ENCODE data around the gene KLHL24. TPM values are rescaled to one million over a fixed set of nuclear protein-coding genes. Genes with fewer than 3 reads are reported as not detected.

KLHL24 gene
- total RNA-seq, 4 donors from 2014 or later: 163 to 320 (median 214) TPM

GRCh38 chr3:183731611-183732010, 96.2 kb downstream of the KLHL24 start:
- no peak overlapping the region for H3K27ac ChIP-seq
- peaks cover 14 to 24% of the 10 kb centered on the region in 2 donors for H3K36me3 ChIP-seq
- no peaks in the 10 kb centered on the region for H3K4me1 ChIP-seq
- intact Hi-C loops (cut with DNase I): no loop called here
- 89 to 94% methylated on average over 5 of the region's 5 CpGs for WGBS, 2 donors
- H3K9me3 ChIP-seq: no peaks in the 10 kb centered on the region
- no peak overlapping the region for H3K4me3 ChIP-seq (replicated peaks in 1 of 3)
- TF ChIP-seq POLR2A (IDR thresholded peaks at IDR 0.05): no peak
- H3K27me3 ChIP-seq: no peaks in the 10 kb centered on the region
- no peak for DNase-seq

- intact Hi-C loops (cut with DNase I): no loop called here
- H3K4me1 ChIP-seq: no peaks in the 10 kb centered on the region
- WGBS, 2 donors: 84 to 94% methylated on average over 7 of the region's 7 CpGs
- H3K36me3 ChIP-seq: peaks cover 14 to 21% of the 10 kb centered on the region in 2 donors
- no peaks in the 10 kb centered on the region for H3K27me3 ChIP-seq
- DNase-seq: no peak
- H3K27ac ChIP-seq: no peak overlapping the region
- H3K4me3 ChIP-seq (replicated peaks in 1 of 3): no peak overlapping the region
- no peaks in the 10 kb centered on the region for H3K9me3 ChIP-seq
- TF ChIP-seq CTCF (IDR thresholded peaks at IDR 0.05) (no peak), POLR2A (IDR thresholded peaks at IDR 0.05) (no peak)
Observed at GRCh38 chr3:183733553-183733952, 98.1 kb downstream of the KLHL24 start.

Other genes with a start within 250 kb of the KLHL24 start
- under 1 TPM in 3 of 4 donors, not detected in 1; 0.13 to 0.49 (median 0.22) TPM for gene MCF2L2, start 207.0 kb upstream of the KLHL24 start, total RNA-seq
- gene KLHL6, start 79.9 kb upstream of the KLHL24 start, total RNA-seq: 1 to 10 TPM in 3 of 4 donors, under 1 TPM in 1; 0.67 to 2.7 (median 1.0) TPM
- gene YEATS2, start 62.2 kb downstream of the KLHL24 start, total RNA-seq: 10 to 100 TPM; 30.0 to 42.5 (median 37.7) TPM
- 1 to 10 TPM in 3 of 4 donors, not detected in 1; 3.0 to 4.9 (median 3.0) TPM for gene MAP6D1, start 190.0 kb downstream of the KLHL24 start, total RNA-seq
- 10 to 100 TPM; 33.8 to 52.0 (median 42.6) TPM for gene PARL, start 249.3 kb downstream of the KLHL24 start, total RNA-seq

All from thyroid gland (tissue), 4 donors.